MM.1S (cell line): ENCODE data around the gene KCNB1.

Experiments used
- DNase-seq: peaks from one replicate; pipeline ENCODE4 v3.0.0-alpha.2; 2015
- H2AFZ ChIP-seq: fragments of 300-600 bp; sonication (generic); 2 replicates; pipeline ENCODE4 v1.6.0; 2016; ENCODE audit warnings: antibody characterized with exemption, low read length
- H3F3A ChIP-seq: fragments of 300-600 bp; sonication (generic); 2 replicates; pipeline ENCODE4 v1.6.1; 2016; ENCODE audit warnings: mild to moderate bottlenecking, antibody characterized with exemption, low read length, moderate library complexity, mixed read lengths; ENCODE audit not compliant: insufficient read depth
- H3K27ac ChIP-seq: fragments of 300-600 bp; sonication (generic); 2 replicates; pipeline ENCODE4 v1.5.1; 2016; ENCODE audit warnings: mild to moderate bottlenecking, low read length
- H3K27me3 ChIP-seq: fragments of 300-600 bp; sonication (generic); replicated peaks from 2 replicates; pipeline ENCODE4 v1.6.0; 2016; ENCODE audit warnings: low read length; ENCODE audit not compliant: insufficient read depth
- H3K36me3 ChIP-seq: fragments of 300-600 bp; sonication (generic); replicated peaks from 2 replicates; pipeline ENCODE4 v1.6.1; 2016; ENCODE audit warnings: mild to moderate bottlenecking, low read length, mixed read lengths; ENCODE audit not compliant: insufficient read depth
- H3K4me1 ChIP-seq: fragments of 300-600 bp; sonication (generic); 2 replicates; pipeline ENCODE4 v1.6.1; 2016; ENCODE audit warnings: low read length, mixed read lengths
- H3K4me2 ChIP-seq: fragments of 300-600 bp; sonication (generic); 2 replicates; pipeline ENCODE4 v1.6.0; 2016; ENCODE audit warnings: low read depth, low read length
- H3K4me3 ChIP-seq: fragments of 300-600 bp; sonication (generic); 2 replicates; pipeline ENCODE4 v1.5.1; 2016; ENCODE audit warnings: low read length, mixed read lengths
- H3K79me2 ChIP-seq: fragments of 300-600 bp; sonication (generic); 2 replicates; pipeline ENCODE4 v1.6.1; 2016; ENCODE audit warnings: mixed run types, low read length, mixed read lengths
- H3K9ac ChIP-seq: fragments of 300-600 bp; sonication (generic); 2 replicates; pipeline ENCODE4 v1.6.1; 2016; ENCODE audit warnings: low read length, mixed read lengths
- H3K9me2 ChIP-seq: fragments of 300-600 bp; sonication (generic); replicated peaks from 2 replicates; pipeline ENCODE4 v1.6.1; 2016; ENCODE audit warnings: mild to moderate bottlenecking, low read length, mixed read lengths; ENCODE audit not compliant: insufficient read depth
- H3K9me3 ChIP-seq: fragments of 300-600 bp; sonication (generic); replicated peaks from 2 replicates; pipeline ENCODE4 v1.6.1; 2016; ENCODE audit warnings: mild to moderate bottlenecking, low read length, mixed read lengths; ENCODE audit not compliant: insufficient read depth
- H4K20me1 ChIP-seq: fragments of 300-600 bp; sonication (generic); 2 replicates; pipeline ENCODE4 v1.6.1; 2016; ENCODE audit warnings: mild to moderate bottlenecking, low read length, moderate library complexity, mixed read lengths; ENCODE audit not compliant: insufficient read depth
- EZH2 ChIP-seq: fragments of 300-600 bp; sonication (generic); optimal IDR thresholded peaks from 2 replicates; pipeline ENCODE3; 2017; ENCODE audit warnings: low read depth, mild to moderate bottlenecking, antibody characterized with exemption, low read length, mixed read lengths
- EZH2phosphoT487 ChIP-seq: fragments of 300-600 bp; sonication (generic); IDR thresholded peaks from 2 replicates; pipeline ENCODE4 v1.6.1; 2018; ENCODE audit warnings: antibody characterized with exemption, low read length
- TF ChIP-seq, protein P1 (sequence below): fragments of 300-600 bp; sonication (generic); IDR thresholded peaks from 2 replicates; pipeline ENCODE4 v1.5.1; 2016; ENCODE audit warnings: antibody characterized with exemption, low read length, mixed read lengths

KCNB1 gene

GRCh38 chr20:49336786-49337185 is 145.7 kb downstream of the KCNB1 start:
- H3K4me1 ChIP-seq = no peaks in the 10 kb centered on the region
- no peak overlapping the region for H3K27ac ChIP-seq
- H3F3A ChIP-seq = no peaks in the 10 kb centered on the region
- DNase-seq = no peak
- H3K4me3 ChIP-seq = no peak overlapping the region
- H3K9me3 ChIP-seq = no peaks in the 10 kb centered on the region
- H2AFZ ChIP-seq = no peak overlapping the region
- no peaks in the 10 kb centered on the region for H3K9me2 ChIP-seq
- no peak overlapping the region for H3K4me2 ChIP-seq
- no peaks in the 10 kb centered on the region for H4K20me1 ChIP-seq
- TF ChIP-seq EZH2phosphoT487 = no peak
- H3K27me3 ChIP-seq = no peaks in the 10 kb centered on the region; the same call in 1 of the 2 replicates
- no peaks in the 10 kb centered on the region for H3K36me3 ChIP-seq
- H3K9ac ChIP-seq = no peak overlapping the region
- H3K79me2 ChIP-seq = no peaks in the 10 kb centered on the region

DNA sequence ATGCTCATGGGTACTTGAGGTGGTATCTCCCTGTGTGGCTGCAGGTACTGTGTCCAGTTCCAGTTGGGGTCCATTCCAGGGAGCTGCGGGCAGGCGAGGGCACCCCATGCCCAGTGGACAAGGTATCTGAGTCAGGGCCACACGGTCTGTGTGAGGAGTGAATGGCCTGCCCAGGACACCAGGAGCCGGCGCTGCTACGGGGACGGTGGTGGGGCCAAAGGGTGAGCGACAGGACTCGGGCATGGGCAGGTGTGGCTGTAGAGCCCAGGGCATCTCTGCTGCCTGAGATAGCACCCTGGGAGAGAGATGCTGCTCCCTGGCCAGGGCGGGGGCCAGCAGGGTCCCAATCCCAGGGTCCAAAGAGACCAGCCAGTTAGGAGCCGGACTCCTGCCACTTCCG is 147.0 kb downstream of the KCNB1 start:
- no peak overlapping the region for H3K9ac ChIP-seq
- H2AFZ ChIP-seq = no peak overlapping the region
- H3K27me3 ChIP-seq = no peaks in the 10 kb centered on the region; the same call in 1 of the 2 replicates
- no peaks in the 10 kb centered on the region for H3K9me3 ChIP-seq
- TF ChIP-seq EZH2phosphoT487 = no peak
- H3K4me3 ChIP-seq = no peak overlapping the region
- no peaks in the 10 kb centered on the region for H3K36me3 ChIP-seq
- no peak for DNase-seq
- H3K4me1 ChIP-seq = no peaks in the 10 kb centered on the region
- H4K20me1 ChIP-seq = no peaks in the 10 kb centered on the region
- no peak overlapping the region for H3K27ac ChIP-seq
- H3F3A ChIP-seq = no peaks in the 10 kb centered on the region
- H3K4me2 ChIP-seq = no peak overlapping the region
- no peaks in the 10 kb centered on the region for H3K79me2 ChIP-seq
- no peaks in the 10 kb centered on the region for H3K9me2 ChIP-seq

- Histone ChIP-seq H3K79me2 (no peaks in the 10 kb centered on the region), H3K4me3 (no peak overlapping the region), H3K27me3 (no peaks in the 10 kb centered on the region; the same call in 1 of the 2 replicates), H3K36me3 (no peaks in the 10 kb centered on the region), H3K9me3 (no peaks in the 10 kb centered on the region), H3K4me2 (no peak overlapping the region), H4K20me1 (no peaks in the 10 kb centered on the region), H2AFZ (no peak overlapping the region), H3K9me2 (no peaks in the 10 kb centered on the region), H3K27ac (no peak overlapping the region), H3K9ac (no peak overlapping the region), H3F3A (no peaks in the 10 kb centered on the region), H3K4me1 (no peaks in the 10 kb centered on the region)
- TF ChIP-seq EZH2phosphoT487 = no peak
- no peak for TF ChIP-seq EZH2
- TF ChIP-seq, protein P1, sequence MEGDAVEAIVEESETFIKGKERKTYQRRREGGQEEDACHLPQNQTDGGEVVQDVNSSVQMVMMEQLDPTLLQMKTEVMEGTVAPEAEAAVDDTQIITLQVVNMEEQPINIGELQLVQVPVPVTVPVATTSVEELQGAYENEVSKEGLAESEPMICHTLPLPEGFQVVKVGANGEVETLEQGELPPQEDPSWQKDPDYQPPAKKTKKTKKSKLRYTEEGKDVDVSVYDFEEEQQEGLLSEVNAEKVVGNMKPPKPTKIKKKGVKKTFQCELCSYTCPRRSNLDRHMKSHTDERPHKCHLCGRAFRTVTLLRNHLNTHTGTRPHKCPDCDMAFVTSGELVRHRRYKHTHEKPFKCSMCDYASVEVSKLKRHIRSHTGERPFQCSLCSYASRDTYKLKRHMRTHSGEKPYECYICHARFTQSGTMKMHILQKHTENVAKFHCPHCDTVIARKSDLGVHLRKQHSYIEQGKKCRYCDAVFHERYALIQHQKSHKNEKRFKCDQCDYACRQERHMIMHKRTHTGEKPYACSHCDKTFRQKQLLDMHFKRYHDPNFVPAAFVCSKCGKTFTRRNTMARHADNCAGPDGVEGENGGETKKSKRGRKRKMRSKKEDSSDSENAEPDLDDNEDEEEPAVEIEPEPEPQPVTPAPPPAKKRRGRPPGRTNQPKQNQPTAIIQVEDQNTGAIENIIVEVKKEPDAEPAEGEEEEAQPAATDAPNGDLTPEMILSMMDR = no peak
- DNase-seq = no peak
Measured at GRCh38 chr20:49330701-49331615, 151.5 kb downstream of the KCNB1 start.

DNA sequence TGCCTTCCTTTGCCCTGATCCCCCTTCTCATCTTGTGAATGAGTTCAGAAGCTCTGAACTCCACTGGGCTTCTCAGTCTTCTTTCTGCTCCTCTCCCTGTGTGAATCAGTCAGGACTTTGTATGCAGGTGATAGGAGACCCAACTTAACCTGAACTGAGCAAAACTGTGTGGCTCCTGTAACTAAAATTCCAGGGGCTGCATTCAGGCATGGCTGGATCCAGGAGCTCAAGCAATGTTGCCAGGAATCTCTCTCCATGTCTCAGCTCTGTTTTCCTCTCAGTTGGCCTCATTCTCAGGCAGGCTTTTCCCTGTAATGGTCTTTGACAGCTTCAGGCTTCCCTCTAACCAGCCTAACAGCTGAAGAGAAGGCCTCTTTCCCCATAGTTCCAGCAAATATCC is 153.7 kb downstream of the KCNB1 start:
- no peaks in the 10 kb centered on the region for H3K9me2 ChIP-seq
- no peaks in the 10 kb centered on the region for H3K79me2 ChIP-seq
- no peak overlapping the region for H3K27ac ChIP-seq
- no peaks in the 10 kb centered on the region for H3F3A ChIP-seq
- no peaks in the 10 kb centered on the region for H3K9me3 ChIP-seq
- H3K4me2 ChIP-seq = no peak overlapping the region
- no peaks in the 10 kb centered on the region for H4K20me1 ChIP-seq
- H3K4me1 ChIP-seq = peaks cover 6% of the 10 kb centered on the region
- no peaks in the 10 kb centered on the region; the same call in 1 of the 2 replicates for H3K27me3 ChIP-seq
- H3K9ac ChIP-seq = no peak overlapping the region
- no peak for DNase-seq
- no peak overlapping the region for H3K4me3 ChIP-seq
- no peak overlapping the region for H2AFZ ChIP-seq
- H3K36me3 ChIP-seq = no peaks in the 10 kb centered on the region
- TF ChIP-seq EZH2phosphoT487 = no peak
